Endodermal cell (in vitro differentiated cells): ENCODE data around the gene TNFRSF1A. TPM values are rescaled to one million over a fixed set of nuclear protein-coding genes. Genes with fewer than 3 reads are reported as not detected.

Experiments
- DNase-seq: peaks from one replicate; pipeline ENCODE4 v3.0.0-alpha.2; 2017
- H3K27ac ChIP-seq: 2 replicates; pipeline ENCODE4 v1.5.1; 2013; ENCODE audit warnings: mild to moderate bottlenecking, low read depth, low read length, moderate library complexity
- H3K27me3 ChIP-seq: 2 replicates; pipeline ENCODE4 v1.6.1; 2013; ENCODE audit warnings: mild to moderate bottlenecking, low read length, moderate library complexity; ENCODE audit not compliant: insufficient read depth, control insufficient read depth, poor library complexity, severe bottlenecking
- H3K36me3 ChIP-seq: 2 replicates; pipeline ENCODE4 v1.7.0; 2013; ENCODE audit warnings: mild to moderate bottlenecking, low read length, moderate library complexity; ENCODE audit not compliant: control insufficient read depth, insufficient read depth
- H3K4me1 ChIP-seq: one replicate; pipeline ENCODE4 v1.7.0; 2013; ENCODE audit warnings: low read length; ENCODE audit not compliant: control insufficient read depth, insufficient read depth
- H3K4me3 ChIP-seq: 2 replicates; pipeline ENCODE4 v1.5.1; 2013; ENCODE audit warnings: mild to moderate bottlenecking, low read length, moderate library complexity
- H3K9ac ChIP-seq: 2 replicates; pipeline ENCODE4 v1.6.1; 2013; ENCODE audit warnings: mild to moderate bottlenecking, low read length, moderate library complexity; ENCODE audit not compliant: poor library complexity, severe bottlenecking; ENCODE audit errors: extremely low read depth
- H3K9me3 ChIP-seq: 2 replicates; pipeline ENCODE4 v1.6.1; 2013; ENCODE audit warnings: mild to moderate bottlenecking, low read length, moderate library complexity; ENCODE audit not compliant: control insufficient read depth
- H3K27ac Mint-ChIP-seq: 2 replicates; pipeline ENCODE4 v1.8.0; 2020; ENCODE audit warnings: mixed read lengths
- H3K27me3 Mint-ChIP-seq: 2 replicates; pipeline ENCODE4 v1.8.0; 2021; ENCODE audit warnings: mild to moderate bottlenecking, mixed read lengths; ENCODE audit not compliant: insufficient read depth
- H3K36me3 Mint-ChIP-seq: 2 replicates; pipeline ENCODE4 v1.8.0; 2020; ENCODE audit warnings: low read depth, mixed read lengths
- H3K4me1 Mint-ChIP-seq: 2 replicates; pipeline ENCODE4 v1.8.0; 2020; ENCODE audit warnings: mixed read lengths
- H3K4me3 Mint-ChIP-seq: 2 replicates; pipeline ENCODE4 v1.8.0; 2020; ENCODE audit warnings: mild to moderate bottlenecking, moderate library complexity, mixed read lengths
- H3K9me3 Mint-ChIP-seq: 2 replicates; pipeline ENCODE4 v1.8.0; 2020; ENCODE audit warnings: mild to moderate bottlenecking, mixed read lengths
- CTCF ChIP-seq: fragments of 200-600 bp; sonication (generic); conservative IDR thresholded peaks from 2 replicates; pipeline ENCODE4 v1.5.0; 2021; ENCODE audit warnings: antibody characterized with exemption, mild to moderate bottlenecking
- WGBS, 2 experiments: methylation state at CpG; one replicate each; pipeline versions ENCODE4 v1.1.5 to v1.1.7; 2013; ENCODE audit warnings: missing lambda C conversion rate in 2 of 2, mixed read lengths in 1 of 2; ENCODE audit not compliant: insufficient coverage in 1 of 2, insufficient read length in 1 of 2; 5-methylcytosine and 5-hydroxymethylcytosine counted together
- total RNA-seq, 2 donors: library from RNA; stranded (reverse); fragmentation: NEBNext Ultra II Directional in 1 of 2; extraction: Animal tissue kit (Norgen Biotek cat#: 25700) in 1 of 2; gene quantifications; 2 replicates in 1 of 2; 3 replicates in 1 of 2; pipeline ENCODE4 v1.2.1, GENCODE V29; 2021

Gene TNFRSF1A
- total RNA-seq, 2 donors from 2014 or later = 43.2 to 86.2 TPM

GRCh38 chr12:6351622-6352021 lies 9.7 kb upstream of the TNFRSF1A start:
- Mint-ChIP-seq H3K27me3 (no peaks in the 10 kb centered on the region), H3K4me3 (no peak overlapping the region), H3K4me1 (peaks cover 9% of the 10 kb centered on the region), H3K27ac (no peak overlapping the region), H3K9me3 (no peaks in the 10 kb centered on the region), H3K36me3 (peaks cover 58% of the 10 kb centered on the region)
- no peak overlapping the region for H3K9ac ChIP-seq
- no peaks in the 10 kb centered on the region for H3K4me1 ChIP-seq
- H3K27ac ChIP-seq = no peak overlapping the region
- WGBS, 2 experiments = 93 to 94% methylated on average over 5 of the region's 5 CpGs
- H3K36me3 ChIP-seq = no peaks in the 10 kb centered on the region
- no peaks in the 10 kb centered on the region for H3K27me3 ChIP-seq
- no peaks in the 10 kb centered on the region for H3K9me3 ChIP-seq
- TF ChIP-seq CTCF = no peak
- H3K4me3 ChIP-seq = no peak overlapping the region
- DNase-seq = no peak

GRCh38 chr12:6347367-6348338 lies 5.8 kb upstream of the TNFRSF1A start:
- Histone ChIP-seq H3K4me3 (no peak overlapping the region), H3K9me3 (no peaks in the 10 kb centered on the region), H3K36me3 (no peaks in the 10 kb centered on the region), H3K27ac (no peak overlapping the region), H3K9ac (no peak overlapping the region), H3K4me1 (no peaks in the 10 kb centered on the region), H3K27me3 (no peaks in the 10 kb centered on the region)
- Mint-ChIP-seq H3K4me3 (no peak overlapping the region), H3K27me3 (no peaks in the 10 kb centered on the region), H3K9me3 (no peaks in the 10 kb centered on the region), H3K36me3 (peaks cover 31% of the 10 kb centered on the region), H3K27ac (no peak overlapping the region), H3K4me1 (peaks cover 25% of the 10 kb centered on the region)
- peak; percentile 48 for DNase-seq
- TF ChIP-seq CTCF = no peak
- WGBS, 2 experiments = 95 to 98% methylated on average over 13 to 19 of the region's 19 CpGs

GRCh38 chr12:6346942-6347341 lies 5.1 kb upstream of the TNFRSF1A start:
- no peak for TF ChIP-seq CTCF
- WGBS, 2 experiments = 93 to 95% methylated on average over 6 to 8 of the region's 8 CpGs
- H3K36me3 Mint-ChIP-seq = peaks cover 31% of the 10 kb centered on the region
- Histone ChIP-seq H3K4me1 (no peaks in the 10 kb centered on the region), H3K9me3 (no peaks in the 10 kb centered on the region), H3K9ac (no peak overlapping the region), H3K36me3 (no peaks in the 10 kb centered on the region), H3K27me3 (no peaks in the 10 kb centered on the region), H3K27ac (no peak overlapping the region), H3K4me3 (no peak overlapping the region)
- no peak overlapping the region for H3K4me3 Mint-ChIP-seq
- DNase-seq = no peak
- H3K27me3 Mint-ChIP-seq = no peaks in the 10 kb centered on the region
- H3K27ac Mint-ChIP-seq = no peak overlapping the region
- H3K4me1 Mint-ChIP-seq = peaks cover 32% of the 10 kb centered on the region
- no peaks in the 10 kb centered on the region for H3K9me3 Mint-ChIP-seq
